ENCODE results near the gene C10orf53. TPM values are rescaled to one million over a fixed set of nuclear protein-coding genes. Genes with fewer than 3 reads are reported as not detected.

Gene C10orf53
- total and polyA plus RNA-seq, 2 donors (not counting 1 experiment from before 2014, with no cell fraction given) = not detected

- H3K9me3 ChIP-seq (ENCODE audit: control insufficient read depth, insufficient read depth, low read depth, low read length) = no peaks in the 10 kb centered on the region
- H3K36me3 ChIP-seq (ENCODE audit: control insufficient read depth, insufficient read depth, low read length) = no peaks in the 10 kb centered on the region
- no peak overlapping the region for H3K4me2 ChIP-seq (ENCODE audit: extremely low read depth, insufficient read depth, low read length)
- no peak overlapping the region for H3K4me3 ChIP-seq (replicated peaks in 1 of 4; ENCODE audit: control extremely low read depth in 1 of 4, insufficient read depth in 1 of 4, low read depth in 3 of 4, low read length in 4 of 4)
- H3K27ac ChIP-seq (ENCODE audit: insufficient read depth, low read length) = no peak overlapping the region
- H3K27me3 ChIP-seq (ENCODE audit: control insufficient read depth, insufficient read depth, low read length) = no peaks in the 10 kb centered on the region
- H4K20me1 ChIP-seq (ENCODE audit: control insufficient read depth, extremely low read depth, insufficient read depth, low read length) = no peaks in the 10 kb centered on the region
- TF ChIP-seq EZH2 (IDR thresholded peaks at IDR 0.05; ENCODE audit: low read length, missing control alignments) (no peak), CTCF (conservative IDR thresholded peaks at IDR 0.05 in 1 of 2, IDR thresholded peaks at IDR 0.05 in 1 of 2; ENCODE audit: low read depth in 1 of 2, low read length in 2 of 2) (no peak)
- DNase-seq (ENCODE audit: low read depth in 2 of 2) = no peak
- no peaks in the 10 kb centered on the region for H3K4me1 ChIP-seq (ENCODE audit: control insufficient read depth, extremely low read depth, insufficient read depth, low read length)
- H2AFZ ChIP-seq (ENCODE audit: low read length) = no peak overlapping the region
- no peaks in the 10 kb centered on the region for H3K79me2 ChIP-seq (ENCODE audit: control insufficient read depth, insufficient read depth, low read length)
- H3K9ac ChIP-seq (ENCODE audit: insufficient read depth, low read length) = no peak overlapping the region
Observed at GRCh38 chr10:49726593-49726992, 47.1 kb downstream of the C10orf53 start.

GRCh38 chr10:49733866-49734265, 54.4 kb downstream of the C10orf53 start:
- Histone ChIP-seq H3K9ac (ENCODE audit: insufficient read depth, low read length) (no peak overlapping the region), H4K20me1 (ENCODE audit: control insufficient read depth, extremely low read depth, insufficient read depth, low read length) (no peaks in the 10 kb centered on the region), H3K36me3 (ENCODE audit: control insufficient read depth, insufficient read depth, low read length) (no peaks in the 10 kb centered on the region), H3K79me2 (ENCODE audit: control insufficient read depth, insufficient read depth, low read length) (no peaks in the 10 kb centered on the region), H3K4me1 (ENCODE audit: control insufficient read depth, extremely low read depth, insufficient read depth, low read length) (no peaks in the 10 kb centered on the region), H3K27me3 (ENCODE audit: control insufficient read depth, insufficient read depth, low read length) (no peaks in the 10 kb centered on the region), H3K4me2 (ENCODE audit: extremely low read depth, insufficient read depth, low read length) (no peak overlapping the region), H3K9me3 (ENCODE audit: control insufficient read depth, insufficient read depth, low read depth, low read length) (no peaks in the 10 kb centered on the region), H3K27ac (ENCODE audit: insufficient read depth, low read length) (no peak overlapping the region), H2AFZ (ENCODE audit: low read length) (no peak overlapping the region), H3K4me3 (replicated peaks in 1 of 4; ENCODE audit: control extremely low read depth in 1 of 4, insufficient read depth in 1 of 4, low read depth in 3 of 4, low read length in 4 of 4) (no peak overlapping the region)
- TF ChIP-seq CTCF (conservative IDR thresholded peaks at IDR 0.05 in 1 of 2, IDR thresholded peaks at IDR 0.05 in 1 of 2; ENCODE audit: low read depth in 1 of 2, low read length in 2 of 2) (no peak), EZH2 (IDR thresholded peaks at IDR 0.05; ENCODE audit: low read length, missing control alignments) (no peak)
- no peak for DNase-seq (ENCODE audit: low read depth in 2 of 2)

- Histone ChIP-seq H3K4me2 (ENCODE audit: extremely low read depth, insufficient read depth, low read length) (no peak overlapping the region), H3K9me3 (ENCODE audit: control insufficient read depth, insufficient read depth, low read depth, low read length) (no peaks in the 10 kb centered on the region), H3K4me3 (replicated peaks in 1 of 4; ENCODE audit: control extremely low read depth in 1 of 4, insufficient read depth in 1 of 4, low read depth in 3 of 4, low read length in 4 of 4) (no peak overlapping the region), H3K27me3 (ENCODE audit: control insufficient read depth, insufficient read depth, low read length) (no peaks in the 10 kb centered on the region), H3K79me2 (ENCODE audit: control insufficient read depth, insufficient read depth, low read length) (no peaks in the 10 kb centered on the region), H3K27ac (ENCODE audit: insufficient read depth, low read length) (no peak overlapping the region), H3K9ac (ENCODE audit: insufficient read depth, low read length) (no peak overlapping the region), H3K4me1 (ENCODE audit: control insufficient read depth, extremely low read depth, insufficient read depth, low read length) (no peaks in the 10 kb centered on the region), H3K36me3 (ENCODE audit: control insufficient read depth, insufficient read depth, low read length) (no peaks in the 10 kb centered on the region), H4K20me1 (ENCODE audit: control insufficient read depth, extremely low read depth, insufficient read depth, low read length) (no peaks in the 10 kb centered on the region), H2AFZ (ENCODE audit: low read length) (no peak overlapping the region)
- no peak for DNase-seq (ENCODE audit: low read depth in 2 of 2)
- TF ChIP-seq EZH2 (IDR thresholded peaks at IDR 0.05; ENCODE audit: low read length, missing control alignments) = no peak
- TF ChIP-seq CTCF (conservative IDR thresholded peaks at IDR 0.05 in 1 of 2, IDR thresholded peaks at IDR 0.05 in 1 of 2; ENCODE audit: low read depth in 1 of 2, low read length in 2 of 2) = no peak
Observed at GRCh38 chr10:49734676-49735075, 55.2 kb downstream of the C10orf53 start.
